EH (cell line): ENCODE data around the gene TUT4.
"Not testable (repeated sequence)": the region's sequence is repeated elsewhere in the genome, so short reads cannot be mapped to it uniquely, and the experiment has no call there.

Experiments used
- DNase-seq: peaks from one replicate; pipeline ENCODE4 v3.0.0-alpha.2; 2015; ENCODE audit warnings: low read depth

Gene TUT4

GRCh38 chr1:52552505-52553361 lies at the start of gene TUT4:
Gene TUT4, minus strand, starts transcription at chr1:52553092. Its CDS starts 26,812 bp downstream, at chr1:52526280.
- DNase-seq: peak; percentile 77

GRCh38 chr1:52601991-52602855 lies 49.3 kb upstream of the TUT4 start, which contains the start of gene GPX7:
Gene GPX7, plus strand, starts transcription at chr1:52602371. Its CDS starts 39 bp downstream, at chr1:52602410.
- peak; percentile 62 for DNase-seq

DNA sequence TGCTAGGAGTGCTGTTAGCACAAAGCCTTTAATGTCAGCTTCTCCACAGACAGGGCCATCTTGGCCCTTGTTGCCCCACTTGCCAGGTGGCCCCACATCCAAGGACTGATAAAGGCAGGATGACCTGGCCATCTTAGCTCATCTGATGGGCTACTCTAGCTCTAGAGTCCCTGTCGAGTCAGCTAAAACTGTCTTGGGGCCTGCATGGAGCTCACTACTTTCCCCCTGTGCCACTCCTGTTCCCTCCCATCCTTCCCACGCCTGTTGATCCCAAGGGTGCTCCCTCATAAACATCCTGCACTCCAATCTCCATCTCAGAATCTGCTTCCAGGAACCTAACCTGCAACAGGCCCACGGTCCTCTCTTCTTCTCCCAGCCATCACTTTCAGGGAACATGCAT lies 48.6 kb upstream of the TUT4 start:
- DNase-seq: no peak

GRCh38 chr1:52600533-52601179 lies 47.8 kb upstream of the TUT4 start:
- no peak for DNase-seq

GRCh38 chr1:52599236-52599635 lies 46.3 kb upstream of the TUT4 start:
- DNase-seq: no peak

- DNase-seq: no peak
These were observed 45.8 kb upstream of the TUT4 start for GRCh38 chr1:52598729-52599128.

GRCh38 chr1:52597912-52598311 lies 45.0 kb upstream of the TUT4 start:
- DNase-seq: no peak

DNA sequence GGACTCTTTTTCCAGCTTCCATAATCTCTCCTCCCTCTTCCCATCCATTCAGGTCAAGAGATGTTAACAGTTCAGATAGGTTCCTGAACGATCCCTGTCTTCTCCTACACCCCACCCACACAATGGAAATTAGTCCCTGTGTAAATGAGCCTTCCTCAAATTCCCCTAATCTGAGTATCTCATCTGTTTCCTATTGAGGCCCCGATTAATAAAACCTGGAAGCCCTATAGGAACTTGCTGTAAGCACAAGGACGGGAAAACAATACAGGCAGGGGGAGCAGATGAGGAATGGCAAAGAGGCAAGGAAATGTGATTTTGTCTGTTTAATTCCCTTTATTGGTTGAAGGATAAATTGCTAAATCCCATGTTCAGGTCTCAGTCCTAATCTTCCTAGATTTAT lies 42.2 kb upstream of the TUT4 start:
- no peak for DNase-seq

DNA sequence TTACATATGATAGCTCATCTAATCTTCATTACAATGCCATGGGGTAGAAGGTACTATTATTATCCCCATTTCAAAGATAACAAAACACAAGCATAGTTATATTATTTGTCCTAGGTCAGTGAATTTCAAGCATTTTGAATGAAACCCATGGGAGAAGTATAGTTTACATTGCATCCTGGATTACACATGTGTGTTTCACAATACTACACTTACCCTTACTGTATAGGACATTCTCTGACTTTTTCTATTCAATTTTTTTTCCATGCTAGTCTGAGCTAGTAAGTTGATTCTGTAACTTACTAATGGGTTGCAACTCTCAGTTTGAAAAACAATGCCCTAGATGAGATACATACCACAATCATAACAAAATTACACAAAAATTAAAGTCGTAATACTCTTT lies 40.6 kb upstream of the TUT4 start:
- DNase-seq: no peak

DNA sequence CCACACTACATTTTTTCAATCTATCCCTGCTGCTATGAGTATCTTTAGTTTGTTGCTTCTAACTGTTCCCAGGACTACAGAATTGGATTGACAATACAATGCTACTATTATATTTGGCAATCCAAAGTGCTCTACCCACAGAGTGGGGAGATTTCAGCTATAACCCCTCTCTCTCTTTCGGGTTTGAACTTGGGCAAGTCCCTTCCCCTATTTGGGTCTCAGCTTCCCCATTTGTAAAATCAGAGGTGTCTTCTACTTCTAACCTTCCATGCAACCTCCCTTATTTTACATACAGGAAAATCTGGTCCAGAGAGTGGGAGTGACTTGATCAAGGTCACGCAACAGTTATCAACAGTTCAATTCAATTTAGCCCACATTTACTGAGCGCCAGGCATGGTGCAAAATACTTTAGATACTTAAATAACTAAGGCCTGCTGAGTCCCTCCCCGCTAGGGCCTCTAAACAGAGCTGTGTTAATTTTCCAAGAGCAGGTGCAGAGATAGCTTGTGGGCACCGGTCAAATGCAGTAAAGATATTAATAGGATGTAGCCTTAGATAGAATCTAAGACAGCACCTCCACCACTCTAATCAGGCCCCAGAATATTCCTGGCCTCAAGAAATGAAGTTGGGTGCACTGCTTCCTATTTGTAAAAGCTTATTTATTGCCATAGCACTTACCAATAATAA lies 39.9 kb upstream of the TUT4 start:
- no peak for DNase-seq

DNA sequence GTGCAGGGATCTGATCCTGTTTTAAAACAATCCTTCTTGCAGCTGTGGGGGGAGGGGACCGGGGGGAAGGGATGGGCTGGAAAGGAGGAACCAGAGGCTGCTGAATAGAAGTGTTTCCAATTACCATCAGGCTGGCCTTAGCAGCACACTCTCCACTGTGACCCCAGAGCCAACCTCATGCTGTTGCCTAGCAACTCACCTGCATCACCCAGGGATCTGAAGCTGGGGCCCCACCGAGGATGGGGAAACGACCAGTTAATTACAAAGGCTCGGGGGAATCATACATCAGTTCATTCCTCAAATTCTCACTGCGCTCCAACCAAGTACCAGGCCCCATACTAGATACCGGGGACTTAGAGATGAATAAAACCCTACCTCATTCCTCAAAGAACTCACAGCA lies 37.4 kb upstream of the TUT4 start:
- DNase-seq: no peak

DNA sequence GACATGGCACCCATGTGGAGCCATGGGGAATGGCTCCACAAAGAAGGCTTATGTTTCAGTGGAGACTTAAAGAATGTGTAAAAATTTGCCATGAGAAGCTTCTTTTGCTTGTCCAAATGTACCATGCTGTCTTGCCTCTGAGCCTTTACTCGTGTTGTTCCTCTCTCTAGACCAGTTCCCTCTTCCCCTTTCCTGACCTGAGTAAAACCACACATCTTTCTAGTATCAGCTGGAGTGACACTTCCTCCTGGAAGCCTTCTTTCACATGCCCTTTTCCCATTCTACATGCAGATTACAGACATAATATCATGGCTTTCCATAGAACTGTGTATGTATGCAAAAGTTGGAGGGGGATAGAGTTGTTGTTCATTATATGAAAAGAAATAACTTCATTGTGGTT lies 35.6 kb upstream of the TUT4 start:
- DNase-seq: no peak

- DNase-seq: no peak
These were observed 35.1 kb upstream of the TUT4 start for GRCh38 chr1:52588027-52588426.

- no peak for DNase-seq
These were observed 32.6 kb upstream of the TUT4 start for GRCh38 chr1:52585474-52585873.

DNA sequence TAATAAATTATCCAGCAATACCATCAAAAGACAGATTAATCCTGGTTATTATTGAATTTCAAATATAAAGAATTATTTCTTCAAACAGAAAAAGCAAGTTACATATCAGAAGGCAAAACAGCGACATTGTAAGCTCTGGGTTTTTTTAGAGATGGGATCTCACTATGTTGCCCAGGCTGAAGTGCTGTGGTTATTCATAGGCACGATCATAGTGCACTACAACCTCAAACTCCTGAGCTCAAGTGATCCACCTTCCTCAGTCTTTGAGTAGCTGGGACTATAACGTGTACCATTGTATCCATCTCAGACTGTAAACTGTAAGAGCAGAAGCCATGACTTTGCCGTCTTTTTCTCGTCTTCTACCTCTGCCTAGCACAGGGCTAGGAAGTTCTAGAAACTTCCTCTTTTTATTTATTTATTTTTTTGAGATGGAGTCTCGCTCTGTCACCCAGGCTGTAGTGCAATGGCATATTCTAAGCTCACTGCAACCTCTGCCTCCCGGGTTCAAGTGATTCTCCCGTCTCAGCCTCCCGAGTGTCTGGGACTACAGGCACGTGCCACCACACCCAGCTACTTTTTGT lies 29.3 kb upstream of the TUT4 start:
- DNase-seq: no peak

DNA sequence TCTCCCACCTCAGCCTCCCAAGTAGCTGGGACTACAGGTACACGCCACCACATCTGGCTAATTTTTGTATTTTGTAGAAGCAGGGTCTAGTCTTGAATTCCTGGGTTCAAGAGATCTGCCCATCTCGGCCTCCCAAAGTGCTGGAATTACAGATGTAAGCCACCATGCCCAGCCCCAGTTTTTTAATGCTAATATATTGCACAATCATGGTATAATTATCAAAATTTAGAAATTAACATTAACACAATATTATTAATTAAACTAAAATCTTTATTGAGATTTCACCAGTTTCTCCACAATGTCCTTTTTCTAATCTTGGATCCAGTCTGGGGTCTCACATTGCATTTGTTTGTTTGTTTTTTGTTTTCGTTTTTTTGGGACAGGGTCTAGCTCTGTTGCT lies 27.4 kb upstream of the TUT4 start:
- DNase-seq: no peak

GRCh38 chr1:52579415-52579814 lies 26.5 kb upstream of the TUT4 start:
- DNase-seq: peak; percentile 57

DNA sequence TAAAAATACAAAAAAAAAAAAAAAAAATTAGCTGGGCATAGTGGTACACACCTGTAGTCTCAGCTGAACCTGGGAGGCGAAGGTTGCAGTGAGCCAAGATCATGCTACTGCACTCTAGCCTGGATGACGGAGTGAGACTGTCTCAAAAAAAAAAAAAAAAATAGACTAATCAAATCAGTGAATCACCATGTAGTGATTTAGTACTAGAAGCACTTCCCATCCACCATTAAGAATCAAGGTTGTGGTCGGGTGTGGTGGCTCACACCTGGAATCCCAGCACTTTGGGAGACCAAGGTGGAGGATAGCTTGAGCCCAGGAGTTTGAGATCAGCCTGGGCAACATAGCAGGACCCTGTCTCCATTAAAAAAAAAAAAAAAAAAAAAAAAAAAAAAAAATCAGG lies 25.2 kb upstream of the TUT4 start:
- not testable (repeated sequence) for DNase-seq

DNA sequence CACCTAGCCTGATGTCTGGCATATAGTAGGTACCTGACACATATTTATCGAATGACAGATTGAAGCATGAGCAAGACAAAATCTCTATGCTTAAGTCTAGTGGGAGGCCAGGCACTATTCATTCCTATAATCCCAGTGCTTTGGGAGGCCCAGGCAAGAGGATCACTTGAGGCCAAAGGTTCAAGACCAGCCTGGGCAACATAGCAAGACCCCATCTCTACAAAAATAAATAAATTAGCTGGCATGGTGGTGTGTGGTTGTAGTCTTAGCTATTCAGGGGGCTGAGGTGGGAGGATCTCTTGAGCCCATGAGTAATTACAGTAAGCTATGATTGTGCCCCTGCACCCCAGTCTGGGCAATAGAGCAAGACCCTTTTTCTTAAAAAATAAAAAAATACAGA lies 23.2 kb upstream of the TUT4 start:
- DNase-seq: no peak

DNA sequence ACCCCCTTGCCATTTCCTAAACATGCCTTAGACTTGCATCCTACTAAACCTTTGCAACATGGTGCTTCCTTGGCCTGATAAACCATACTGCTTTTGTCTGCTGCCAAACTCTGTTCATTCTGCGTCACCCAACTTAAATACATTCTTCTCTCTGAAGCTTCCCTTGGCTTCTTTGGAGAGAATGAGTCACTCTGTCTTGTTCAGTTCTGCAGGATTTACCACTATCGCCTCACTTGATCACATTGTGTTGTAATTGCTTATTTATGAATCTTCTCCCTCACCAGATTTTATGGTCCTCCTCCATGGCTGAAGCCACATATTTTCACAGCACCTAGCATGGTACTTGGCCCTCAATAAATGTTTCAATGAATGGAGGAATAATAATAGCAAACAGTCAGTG lies 21.7 kb upstream of the TUT4 start:
- peak; percentile 96 for DNase-seq

DNA sequence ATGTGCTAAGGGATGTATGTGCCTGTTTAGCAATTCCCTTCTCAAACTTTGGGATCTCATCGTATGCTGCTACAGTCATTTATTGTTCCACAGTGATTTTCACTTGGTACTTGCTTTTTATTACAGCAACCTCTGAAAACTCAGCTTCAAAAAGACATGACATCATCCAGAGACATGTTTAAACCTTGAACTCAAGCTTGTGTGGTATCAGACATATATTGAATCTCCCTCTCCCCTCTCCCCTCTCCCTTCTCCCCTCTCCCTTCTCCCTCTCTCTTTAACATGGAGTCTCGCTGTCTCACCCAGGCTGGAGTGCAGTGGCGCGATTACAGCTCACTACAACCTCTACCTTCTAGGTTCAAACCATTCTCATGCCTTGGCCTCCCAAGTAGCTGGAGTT lies 19.5 kb upstream of the TUT4 start:
- DNase-seq: no peak

GRCh38 chr1:52571783-52572182 lies 18.9 kb upstream of the TUT4 start:
- peak; percentile 16 for DNase-seq
